Sigmoid colon (tissue), 4 donors: Measurements from ENCODE around the gene NKIRAS2.

ENCODE experiments used
- CTCF ChIP-seq, 4 experiments: fragments of 450-650 bp in 3 of 4; fragments of 200-600 bp in 1 of 4; IDR thresholded peaks; one replicate each; pipeline ENCODE4 v1.5.1; 2016 to 2019; ENCODE audit warnings: antibody characterized with exemption in 4 of 4, mild to moderate bottlenecking in 3 of 4, moderate library complexity in 2 of 4
- EP300 ChIP-seq, 4 donors: sonication (generic); formaldehyde crosslinking; IDR thresholded peaks; one replicate each; pipeline ENCODE4 v1.6.1; 2017; ENCODE audit warnings: antibody characterized with exemption in 4 of 4
- POLR2A ChIP-seq, 2 donors: fragments of 450-650 bp; IDR thresholded peaks; one replicate each; pipeline ENCODE4 v1.6.1; 2016; ENCODE audit warnings: antibody characterized with exemption in 2 of 2, mild to moderate bottlenecking in 2 of 2, moderate library complexity in 2 of 2
- POLR2AphosphoS5 ChIP-seq, 4 donors: sonication (generic); formaldehyde crosslinking; IDR thresholded peaks; one replicate each; pipeline ENCODE4 v1.6.1; 2017; ENCODE audit warnings: antibody characterized with exemption in 4 of 4

DNA sequence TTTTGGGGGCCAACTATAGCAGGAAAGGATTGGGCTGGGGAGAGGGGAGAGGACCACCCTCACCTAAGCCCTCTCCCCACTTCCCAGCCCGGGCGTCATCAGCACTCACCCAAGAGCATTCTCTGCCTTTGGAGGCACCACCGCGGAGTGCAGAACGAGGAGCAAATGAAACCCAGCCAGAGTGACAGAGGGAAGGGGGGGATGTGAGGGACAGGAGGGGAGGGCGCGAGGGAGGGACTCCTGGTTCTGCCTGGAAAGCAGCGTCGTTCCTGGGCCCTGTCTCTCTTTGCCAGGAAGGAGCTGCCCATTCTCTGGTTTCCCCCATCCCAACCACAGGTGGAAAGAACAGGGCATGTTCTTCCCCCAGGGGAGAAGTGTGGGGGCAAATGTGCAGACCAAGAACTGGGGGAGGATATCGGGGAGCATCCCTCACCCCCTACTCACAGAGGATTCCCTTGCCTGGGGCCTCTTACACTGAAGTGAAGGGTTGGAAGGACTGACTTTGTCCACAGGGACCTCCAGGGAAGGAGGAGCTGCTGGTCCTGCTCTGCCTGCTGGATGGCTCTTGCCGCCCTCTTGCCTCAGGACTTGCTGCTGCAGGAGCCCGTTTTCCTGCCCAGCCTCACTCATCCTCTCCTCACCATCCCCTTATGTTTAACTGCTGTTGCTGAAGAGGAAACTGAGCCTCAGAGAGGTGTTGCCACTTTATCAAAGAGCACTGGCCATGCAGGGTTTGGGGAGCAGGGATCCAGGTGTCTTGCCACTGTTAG is 34.0 kb downstream of the NKIRAS2 start:
- TF ChIP-seq POLR2AphosphoS5 (IDR thresholded peaks at IDR 0.05) (no peak), CTCF (IDR thresholded peaks at IDR 0.05) (no peak), POLR2A (IDR thresholded peaks at IDR 0.05) (no peak), EP300 (IDR thresholded peaks at IDR 0.05) (no peak)
